NCI-H1694 treated with DMSO at 0.1 percent for 48 hours (cell line): Measurements from ENCODE around the gene HERC4.
A peak's percentile ranks its signal among the peaks of the same experiment; 100 is the strongest.
"Not testable (repeated sequence)": the region's sequence is repeated elsewhere in the genome, so short reads cannot be mapped to it uniquely, and the experiment has no call there.

Source experiments
- DNase-seq: peaks from one replicate; lab custom pipeline; 2025; lab: John Stamatoyannopoulos, UW

Gene HERC4

DNA sequence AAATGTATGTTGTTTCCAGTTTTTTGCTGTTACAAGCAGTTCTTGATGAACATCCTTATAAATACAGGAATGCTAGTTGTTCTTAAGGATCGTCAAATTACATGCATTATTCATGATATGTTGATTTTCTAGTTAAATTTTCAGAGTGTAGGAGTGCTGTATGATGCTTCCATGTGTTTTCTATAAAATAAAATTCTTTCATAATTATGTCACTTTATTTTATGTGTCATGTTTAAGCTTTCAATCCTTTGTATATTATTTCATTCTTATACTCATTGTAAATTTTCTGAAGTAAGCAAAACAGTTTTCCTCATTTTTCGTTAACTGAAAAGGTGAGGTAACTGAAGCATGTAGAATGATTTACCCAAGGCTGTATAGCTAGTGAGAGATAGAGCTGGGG is 17.4 kb upstream of the HERC4 start:
- no peak for DNase-seq

DNA sequence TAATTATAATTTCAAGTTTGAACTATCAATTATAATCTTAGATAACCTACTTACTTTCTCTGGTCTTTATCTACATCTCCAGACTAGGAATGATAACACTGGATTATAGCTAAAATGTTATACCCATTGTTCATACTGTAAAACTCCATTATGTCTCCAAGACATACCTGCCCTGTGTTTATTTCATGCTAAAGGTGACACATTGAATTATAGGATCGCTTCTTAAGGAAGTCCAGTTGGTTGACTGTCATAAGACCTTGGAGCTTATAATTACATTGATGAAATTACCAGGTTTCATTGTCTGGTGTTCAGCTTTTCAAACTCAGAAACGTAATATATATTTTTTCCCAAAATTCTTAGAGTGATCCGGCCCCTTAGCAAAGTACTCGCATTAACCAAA is 15.5 kb upstream of the HERC4 start:
- DNase-seq: no peak

DNA sequence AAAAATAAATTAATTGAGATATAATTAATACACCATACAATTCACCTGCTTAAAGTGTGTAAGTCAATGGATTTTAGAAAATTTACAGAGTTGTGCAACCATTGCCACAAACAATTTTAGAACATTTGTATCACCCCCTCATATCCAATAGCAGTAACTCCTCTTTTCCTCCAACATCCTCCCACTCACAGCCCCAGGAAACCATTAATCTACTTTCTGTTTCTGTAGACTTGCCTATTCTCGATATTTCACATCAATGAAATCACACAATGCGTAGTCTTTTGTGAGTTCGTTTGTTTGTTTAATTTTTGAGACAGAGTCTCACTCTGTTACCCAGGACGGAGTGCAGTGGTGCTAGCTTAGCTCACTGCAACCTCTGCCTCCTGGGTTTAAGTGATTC is 13.7 kb upstream of the HERC4 start:
- DNase-seq: no peak

DNA sequence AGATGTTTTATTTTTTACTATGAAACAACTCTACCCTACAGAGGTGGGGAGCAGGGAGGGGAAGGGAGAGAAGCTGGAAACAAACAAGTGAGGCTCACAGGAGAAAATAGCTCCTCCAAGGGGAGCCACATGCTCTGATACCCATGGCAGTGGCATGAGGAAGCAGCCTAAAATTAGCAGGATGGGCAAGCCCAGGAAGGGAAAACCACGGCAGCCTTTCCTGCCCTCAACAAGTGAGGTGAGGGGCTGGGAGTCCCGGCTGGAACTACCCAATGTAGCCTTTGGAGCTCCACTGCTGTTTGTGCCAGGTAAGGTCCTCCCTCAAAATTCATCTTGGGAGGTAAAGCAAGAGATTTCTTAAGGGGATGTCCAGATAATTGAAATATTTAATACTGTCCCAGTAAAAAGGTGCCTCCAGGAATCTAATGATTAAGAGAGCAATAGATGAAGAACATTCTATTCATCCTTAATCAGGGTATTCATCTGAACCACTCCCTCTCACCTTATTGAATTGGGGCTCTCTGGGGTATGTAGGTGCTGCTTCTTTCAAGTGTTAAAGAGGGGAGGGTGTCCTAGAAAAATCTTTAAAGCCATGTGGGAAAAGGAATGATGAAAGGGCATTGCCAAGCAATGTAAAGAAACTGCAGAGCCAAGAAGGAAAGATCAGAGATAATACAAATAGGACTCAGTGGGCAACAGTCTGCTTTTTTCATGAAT is 12.8 kb upstream of the HERC4 start:
- no peak for DNase-seq

DNA sequence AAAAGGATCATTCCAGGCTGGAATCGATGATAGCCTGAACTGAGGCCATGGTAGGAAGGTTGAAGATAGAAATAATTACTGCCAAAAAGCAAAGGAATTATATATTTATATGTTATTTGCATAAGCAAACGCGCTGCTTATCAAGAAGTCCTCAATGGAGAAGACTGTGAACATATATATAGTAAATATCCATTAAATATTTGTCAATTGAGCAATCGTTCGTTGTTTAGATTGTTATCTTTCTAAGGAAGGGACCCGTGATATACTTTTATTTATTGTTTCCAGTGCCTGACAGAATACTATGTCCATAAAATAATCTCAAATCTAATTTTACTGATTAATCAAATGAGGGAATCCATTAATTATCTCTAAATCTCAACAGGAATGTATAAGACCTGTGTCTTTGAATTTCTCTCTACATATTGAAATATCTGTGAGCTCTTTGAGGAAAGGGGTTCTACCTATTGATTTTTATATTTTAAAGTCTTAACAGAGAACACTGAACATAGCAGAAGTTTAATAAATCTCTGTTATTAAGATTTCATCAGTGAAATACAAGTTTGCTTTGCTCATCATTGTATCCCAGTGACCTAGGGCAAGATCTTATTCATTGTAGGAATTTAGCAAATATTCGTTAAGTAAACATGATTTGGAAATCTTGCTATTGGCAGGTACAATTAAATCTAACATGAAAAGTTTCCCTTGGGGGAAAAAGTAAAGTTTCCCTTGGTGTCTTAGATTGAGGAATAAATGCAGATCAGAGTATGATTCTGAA is 12.0 kb upstream of the HERC4 start:
- no peak for DNase-seq

DNA sequence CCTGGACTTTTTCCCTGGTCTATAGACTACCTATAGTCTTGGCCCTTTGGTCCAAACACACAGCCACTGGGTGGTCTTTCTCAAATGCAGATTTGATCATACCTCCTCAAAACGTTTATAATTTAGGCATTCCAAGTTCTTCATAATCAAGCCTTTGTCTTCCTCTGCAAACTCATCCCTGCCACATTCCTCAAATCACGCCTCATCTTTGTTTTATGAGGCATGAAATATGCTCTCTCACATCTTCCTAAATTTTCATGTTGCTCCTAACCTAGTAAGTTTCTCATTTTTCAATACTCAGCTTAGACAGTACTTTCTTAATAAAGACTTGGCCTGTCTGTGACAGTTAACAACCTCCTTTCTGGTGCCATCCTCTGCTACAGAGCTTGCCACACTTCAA is 10.9 kb upstream of the HERC4 start:
- no peak for DNase-seq

DNA sequence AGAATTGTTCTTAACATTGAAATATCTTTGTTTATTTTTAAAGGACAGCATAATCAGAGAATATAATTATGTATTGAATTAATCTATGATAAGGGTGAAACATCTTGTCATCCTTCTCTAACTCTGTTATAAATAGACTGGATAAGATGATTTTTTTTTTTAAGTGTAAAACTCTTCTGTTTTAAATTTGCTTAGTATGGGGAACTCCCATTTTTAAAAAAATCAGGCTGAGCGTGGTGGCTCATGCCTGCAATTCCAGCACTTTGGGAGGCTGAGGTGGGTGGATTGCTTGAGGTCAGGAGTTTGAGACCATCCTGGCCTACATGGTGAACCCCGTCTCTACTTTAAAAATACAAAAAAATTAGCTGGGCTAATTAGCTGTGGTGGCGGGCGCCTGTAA is 9.4 kb upstream of the HERC4 start:
- DNase-seq: no peak

DNA sequence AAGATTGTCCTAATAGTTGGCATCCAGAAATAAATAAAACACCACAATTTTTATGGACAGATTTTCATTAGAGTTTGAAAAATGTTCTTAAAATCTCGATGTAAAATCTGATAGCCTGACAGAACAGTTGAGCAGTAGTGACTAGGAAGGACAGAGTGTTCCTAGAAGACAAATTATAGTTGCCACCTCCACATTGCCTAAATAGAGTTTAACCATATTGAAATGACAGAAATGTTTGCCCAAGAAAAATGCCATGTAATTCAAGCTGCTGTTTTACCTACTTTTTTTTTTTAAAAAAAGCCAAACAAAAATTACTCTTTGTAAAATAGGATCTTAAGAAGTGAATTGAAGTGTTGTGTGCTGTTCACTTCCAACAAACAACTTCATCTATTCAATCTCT is 8.9 kb upstream of the HERC4 start:
- no peak for DNase-seq

DNA sequence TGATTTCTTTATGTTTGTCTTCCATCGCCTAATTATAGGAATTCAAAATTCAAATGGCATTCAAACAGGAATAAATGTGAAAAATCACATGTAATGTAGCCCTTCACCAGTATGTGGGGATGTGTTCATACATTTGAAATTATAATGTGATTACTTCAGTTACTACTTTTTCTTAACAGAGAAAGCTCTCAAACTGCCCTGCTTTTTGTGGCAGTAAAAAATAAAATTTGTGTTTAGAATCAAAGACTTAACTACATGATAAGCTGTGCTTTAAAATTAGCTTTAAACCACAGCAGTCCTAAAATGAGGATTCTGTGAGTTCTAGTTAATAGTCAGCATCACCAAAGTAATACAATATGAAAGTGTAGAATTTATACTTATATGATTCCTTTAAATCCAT is 7.8 kb upstream of the HERC4 start:
- DNase-seq: peak; percentile 32

DNA sequence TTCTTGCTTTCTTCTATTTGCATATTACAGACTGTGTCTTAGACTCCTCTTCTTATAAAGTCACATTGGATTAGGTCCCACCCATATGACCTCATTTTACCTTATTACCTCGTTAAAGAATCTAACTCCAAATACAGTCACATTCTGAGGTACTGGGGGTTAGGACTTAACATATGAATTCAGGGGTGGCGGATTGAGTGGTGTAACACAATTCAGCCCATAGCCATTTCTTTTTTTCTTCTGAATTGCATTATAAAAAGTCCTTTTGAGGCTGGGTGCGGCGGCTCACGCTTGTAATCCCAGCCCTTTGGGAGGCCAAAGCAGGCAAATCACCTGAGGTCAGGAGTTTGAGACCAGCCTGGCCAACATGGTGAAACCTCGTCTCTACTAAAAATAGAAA is 6.8 kb upstream of the HERC4 start:
- DNase-seq: no peak

DNA sequence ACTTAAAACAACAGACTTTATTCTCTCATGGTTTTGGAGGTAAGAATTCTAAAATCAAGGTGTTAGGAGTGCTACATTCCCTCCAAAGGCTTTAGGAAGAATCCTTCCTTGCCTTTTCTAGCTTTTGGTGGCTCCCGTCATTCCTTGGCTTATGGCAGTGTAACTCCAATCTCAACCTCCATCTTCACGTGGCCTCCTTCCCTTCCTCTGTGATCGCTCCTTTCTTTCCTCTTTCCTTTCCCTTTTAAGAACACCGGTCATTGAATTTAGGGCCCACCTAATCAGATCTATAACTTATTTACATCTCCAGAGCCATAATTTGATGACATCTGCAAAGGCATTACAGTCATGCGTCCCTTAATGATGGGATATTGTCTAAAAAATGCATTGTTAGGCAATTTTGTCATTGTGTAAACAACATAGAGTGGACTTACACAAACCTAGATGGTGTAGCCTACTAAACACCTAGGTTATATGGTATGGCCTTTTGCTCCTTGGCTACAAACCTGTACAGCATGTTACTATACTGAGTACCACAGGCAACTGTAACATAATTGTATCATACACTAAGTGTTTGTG is 5.9 kb upstream of the HERC4 start:
- DNase-seq: no peak

DNA sequence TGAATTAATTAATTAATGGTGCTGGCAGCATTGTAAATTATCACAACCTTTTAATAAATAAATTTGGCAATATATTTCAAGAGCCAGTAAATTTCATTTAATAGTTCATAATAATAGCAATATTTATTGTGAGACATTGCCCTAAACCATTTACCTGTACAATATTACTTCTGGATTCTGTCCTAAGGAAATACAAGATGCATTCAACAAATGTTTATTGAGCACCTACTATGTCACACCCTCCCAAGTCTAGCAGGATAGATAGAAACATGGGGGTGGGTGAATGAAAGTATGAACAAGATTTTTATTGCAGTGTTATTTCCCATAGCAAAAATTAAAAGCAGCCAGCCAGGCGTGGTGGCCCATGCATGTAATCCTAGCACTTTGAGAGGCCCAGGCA is 4.4 kb upstream of the HERC4 start:
- DNase-seq: no peak

DNA sequence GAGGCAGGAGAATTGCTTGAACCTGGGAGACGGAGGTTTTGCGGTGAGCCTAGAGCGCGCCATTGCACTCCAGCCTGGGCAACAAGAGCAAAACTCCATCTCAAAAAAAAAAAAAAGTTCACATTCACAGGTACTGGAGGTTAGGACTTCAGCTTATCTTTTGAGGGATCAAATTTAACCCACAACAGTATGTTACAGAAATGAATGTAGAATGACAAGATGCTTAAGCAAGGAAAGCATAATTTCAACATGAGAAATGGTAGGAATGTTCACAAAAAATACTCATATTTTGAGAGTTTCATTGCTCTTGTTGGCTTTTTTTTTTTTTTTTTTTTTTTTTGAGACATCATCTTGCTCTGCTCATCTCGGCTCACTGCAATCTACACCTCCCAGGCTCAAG is 1.9 kb upstream of the HERC4 start:
- no peak for DNase-seq

DNA sequence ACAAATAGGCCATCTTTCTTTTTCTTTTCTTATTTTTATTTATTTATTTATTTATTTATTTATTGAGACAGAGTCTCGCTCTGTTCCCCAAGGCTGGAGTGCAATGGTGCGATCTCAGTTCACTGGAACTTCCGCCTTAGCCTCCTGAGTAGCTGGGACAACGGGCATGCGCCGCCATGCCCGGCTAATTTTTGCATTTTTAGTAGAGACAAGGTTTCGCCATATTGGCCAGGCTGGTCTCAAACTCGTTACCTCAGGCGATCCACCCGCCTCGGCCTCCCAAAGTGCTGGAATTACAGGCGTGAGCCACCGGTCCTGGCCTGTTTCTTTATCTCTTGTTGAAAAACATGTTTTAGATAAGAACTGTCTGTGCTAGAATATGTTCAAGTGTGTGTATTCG is 998 bp upstream of the HERC4 start:
- not testable (repeated sequence) for DNase-seq

DNA sequence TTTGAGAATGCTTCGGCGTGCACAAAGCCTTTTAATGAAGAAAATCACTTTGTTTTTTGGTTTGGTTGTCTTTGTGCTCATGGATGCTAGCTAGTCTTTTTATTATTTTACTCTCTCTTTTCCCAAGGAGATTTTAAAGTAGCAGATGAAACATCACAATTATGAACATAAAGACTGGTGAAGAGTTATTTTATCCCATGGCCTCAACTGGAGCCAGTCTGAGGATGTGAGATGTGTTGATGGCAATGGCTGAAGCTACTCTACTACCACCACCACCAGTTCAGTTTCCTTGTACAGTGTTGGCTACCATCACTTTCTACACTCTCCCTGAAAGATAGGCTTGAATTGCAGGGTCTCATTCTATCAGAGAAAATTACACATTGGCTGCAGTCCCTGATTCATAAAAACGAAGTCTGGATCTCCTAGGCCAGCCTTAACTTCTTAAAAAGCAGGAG is 494 bp upstream of the HERC4 start:
- no peak for DNase-seq

DNA sequence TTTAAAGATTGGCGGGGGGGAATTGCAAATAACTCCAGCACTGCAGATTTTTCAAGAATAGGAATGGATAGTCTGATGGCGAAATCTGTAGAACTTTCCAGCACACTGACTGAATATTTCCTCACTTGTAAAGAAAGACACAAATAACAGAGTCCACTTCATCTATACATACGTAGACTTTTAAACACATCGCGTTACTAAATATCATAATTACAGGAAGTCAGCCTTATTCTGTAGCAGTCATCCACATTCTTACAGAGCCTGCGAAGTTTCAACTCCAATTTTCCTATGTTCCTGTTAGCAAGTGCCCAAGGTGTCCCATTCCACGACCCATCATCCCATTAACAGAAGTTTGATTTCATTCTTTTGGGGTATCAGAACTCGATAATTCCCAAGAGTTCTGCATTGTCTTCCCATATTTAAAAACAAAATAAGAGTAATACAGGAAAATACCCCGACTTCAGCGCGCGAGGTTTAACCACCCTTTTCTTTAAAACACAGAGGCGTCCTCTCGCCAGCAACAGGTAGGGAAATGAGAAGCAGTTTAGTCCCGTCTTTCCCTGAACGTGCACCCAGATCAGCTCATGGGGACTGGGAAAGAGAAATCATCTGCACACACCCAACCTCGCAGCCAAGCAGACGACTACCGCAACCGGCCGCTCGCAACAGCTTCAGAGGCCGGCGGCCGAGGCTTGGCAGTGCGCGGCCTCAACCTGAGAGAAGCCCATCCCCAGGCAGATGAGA is 880 bp downstream of the HERC4 start:
- DNase-seq: no peak

DNA sequence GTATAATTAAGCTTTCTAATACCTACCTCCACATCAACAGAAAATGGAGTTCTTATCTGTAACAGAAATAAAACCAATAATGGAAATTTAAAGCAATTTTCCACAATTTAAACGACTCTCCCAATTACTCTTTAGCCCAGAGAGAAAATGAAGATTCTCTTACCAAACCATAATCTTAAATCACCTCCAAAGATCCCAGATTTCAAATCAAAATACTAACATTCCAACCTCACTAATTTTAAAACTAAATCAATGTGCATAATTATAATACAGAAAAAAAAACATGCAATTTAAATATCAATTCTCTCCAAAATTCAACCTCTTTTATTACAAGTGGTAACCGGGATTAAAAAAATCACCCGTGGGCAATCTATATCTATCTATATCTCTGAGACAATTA is 1.5 kb downstream of the HERC4 start:
- DNase-seq: no peak

DNA sequence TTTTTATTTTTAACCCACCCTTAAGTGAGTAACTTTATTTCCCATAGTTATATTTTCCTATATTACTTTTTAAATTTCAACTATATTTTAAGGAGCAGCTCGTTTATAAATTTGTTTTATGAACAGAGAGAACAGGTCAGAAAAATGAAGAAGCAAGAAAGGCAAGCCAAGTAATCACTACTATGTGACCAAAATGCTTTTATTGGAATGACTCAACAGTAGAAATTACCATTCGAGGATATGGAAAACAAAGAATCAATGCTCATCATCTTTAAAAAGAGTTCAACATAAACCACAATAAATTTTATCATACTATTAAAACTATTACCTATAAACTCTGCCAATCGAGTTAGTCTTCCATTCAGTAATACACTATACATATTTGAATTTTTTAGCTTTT is 7.6 kb downstream of the HERC4 start:
- DNase-seq: no peak

DNA sequence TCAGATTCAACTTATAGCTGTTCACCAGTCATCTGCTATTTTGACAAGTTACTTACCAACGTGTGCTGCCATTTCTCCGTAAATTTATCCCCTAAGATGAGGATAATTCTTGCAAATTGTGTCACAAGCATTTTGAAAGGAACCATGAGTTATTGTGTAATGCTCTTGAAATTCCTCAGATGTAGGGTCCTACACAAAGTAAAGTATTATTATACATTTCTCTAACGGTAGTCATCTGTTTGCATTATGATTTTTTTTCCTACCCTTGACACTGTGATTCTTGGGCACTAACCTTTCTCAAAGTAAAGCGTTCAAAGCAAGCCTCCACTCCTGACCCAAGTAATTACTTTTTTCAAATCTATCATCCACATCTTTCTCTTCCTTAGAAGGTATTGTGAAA is 8.1 kb downstream of the HERC4 start:
- no peak for DNase-seq

DNA sequence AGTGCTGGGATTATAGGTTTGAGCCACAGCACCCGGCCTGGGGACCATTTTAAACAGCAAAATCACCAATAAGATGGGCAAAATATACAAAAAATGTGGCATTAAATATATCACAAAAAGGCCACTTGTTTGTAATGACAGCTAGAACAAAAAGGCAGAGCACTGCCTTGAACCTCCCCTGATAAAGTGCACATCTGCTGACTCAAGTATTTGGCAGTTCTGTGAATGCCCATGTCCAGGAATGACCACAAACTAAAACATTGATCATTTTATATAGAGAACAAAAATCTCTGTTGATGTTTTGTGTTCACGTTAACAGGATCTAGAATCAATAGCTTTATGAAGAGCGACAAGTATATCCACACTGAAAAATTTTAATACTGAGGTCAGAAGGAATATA is 21.5 kb downstream of the HERC4 start:
- no peak for DNase-seq

DNA sequence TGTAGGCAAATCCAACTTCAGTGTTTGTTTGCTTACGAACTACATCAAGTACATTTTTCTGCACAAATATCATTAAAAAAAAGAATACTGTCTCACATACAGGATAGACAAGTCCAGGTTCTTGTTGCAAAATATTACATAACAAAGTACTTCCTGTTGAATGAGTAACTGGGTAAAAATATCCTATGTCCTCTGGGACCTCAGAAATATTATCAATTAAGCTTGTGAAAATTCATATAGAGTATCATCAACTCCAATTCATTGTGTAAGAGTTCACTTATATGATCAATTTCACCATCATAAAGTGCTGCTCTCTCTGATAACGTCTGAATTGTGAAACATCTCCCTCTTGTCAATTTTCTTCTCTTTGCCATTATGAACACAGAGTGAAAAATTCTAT is 22.6 kb downstream of the HERC4 start:
- DNase-seq: no peak

DNA sequence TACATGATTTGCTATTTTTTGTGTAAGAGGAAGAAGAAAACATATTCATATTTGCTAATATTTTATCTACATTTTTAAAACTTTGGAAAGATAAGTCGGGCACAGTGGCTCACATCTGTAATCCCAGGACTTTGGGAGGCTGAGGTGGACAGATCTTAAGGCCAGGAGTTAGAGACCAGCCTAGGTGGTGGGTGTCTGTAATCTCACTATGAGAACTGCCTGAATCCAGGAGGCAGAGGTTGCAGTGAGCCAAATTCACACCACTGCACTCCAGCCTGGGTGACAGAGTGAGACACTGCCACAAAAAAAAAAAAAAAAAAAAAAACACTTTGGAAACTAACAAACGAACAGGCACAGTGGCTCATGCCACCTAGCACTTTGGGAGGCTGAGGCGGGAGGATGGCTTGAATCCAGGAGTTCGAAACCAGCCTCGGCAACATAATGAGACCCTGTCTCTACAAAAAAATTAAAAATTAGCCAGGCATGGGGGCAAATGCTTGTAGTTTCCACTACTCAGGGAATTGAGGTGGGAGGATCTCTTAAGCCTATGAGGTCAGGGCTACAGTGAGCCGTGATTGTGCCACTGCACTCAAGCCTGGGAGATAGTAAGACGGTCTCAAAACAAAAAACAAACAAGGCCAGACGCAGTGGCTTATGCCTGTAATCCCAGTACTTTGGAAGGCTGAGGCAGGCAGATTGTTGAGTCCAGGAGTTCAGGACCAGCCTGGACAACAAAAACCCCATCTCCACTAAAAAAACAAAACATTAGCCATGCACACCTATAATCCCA is 25.6 kb downstream of the HERC4 start:
- no peak for DNase-seq
